ENCODE measurements around the gene TMEM9B. TPM values are rescaled to one million over a fixed set of nuclear protein-coding genes. Genes with fewer than 3 reads are reported as not detected.
"Not testable (repeated sequence)": the region's sequence is repeated elsewhere in the genome, so short reads cannot be mapped to it uniquely, and the experiment has no call there.

Gene TMEM9B
- total and polyA plus RNA-seq, 4 donors, result 35.3 to 55.9 (median 44.7) TPM

- Histone ChIP-seq H3K9ac (ENCODE audit: insufficient read depth in 1 of 2, low read length in 2 of 2) (no peak overlapping the region), H3K4me1 (ENCODE audit: control insufficient read depth in 5 of 5, insufficient read depth in 5 of 5, low read length in 5 of 5) (no peaks in the 10 kb centered on the region), H3K36me3 (ENCODE audit: control insufficient read depth in 4 of 4, insufficient read depth in 4 of 4, low read length in 4 of 4) (no peaks in the 10 kb centered on the region), H3K9me3 (ENCODE audit: control insufficient read depth in 4 of 4, insufficient read depth in 3 of 4, low read length in 3 of 4) (no peaks in the 10 kb centered on the region), H3K27me3 (ENCODE audit: control insufficient read depth in 3 of 3, insufficient read depth in 3 of 3, low read length in 2 of 3) (no peaks in the 10 kb centered on the region), H3K4me3 (no peak overlapping the region), H3K27ac (ENCODE audit: low read depth in 1 of 2, low read length in 1 of 2) (no peak overlapping the region)
- no peak for DNase-seq
- 62 to 79% methylated on average over 3 of the region's 3 CpGs for WGBS, 2 donors
- no peak for ATAC-seq (ENCODE audit: insufficient read depth, low FRiP score)
- no peak for TF ChIP-seq CTCF (IDR thresholded peaks at IDR 0.05; ENCODE audit: control extremely low read depth, extremely low read depth)
Observed at GRCh38 chr11:8988329-8989234, 24.3 kb upstream of the TMEM9B start.

- no peak for TF ChIP-seq CTCF (IDR thresholded peaks at IDR 0.05; ENCODE audit: control extremely low read depth, extremely low read depth)
- ATAC-seq (ENCODE audit: insufficient read depth, low FRiP score), result no peak
- Histone ChIP-seq H3K9me3 (ENCODE audit: control insufficient read depth in 4 of 4, insufficient read depth in 3 of 4, low read length in 3 of 4) (no peaks in the 10 kb centered on the region), H3K36me3 (ENCODE audit: control insufficient read depth in 4 of 4, insufficient read depth in 4 of 4, low read length in 4 of 4) (no peaks in the 10 kb centered on the region), H3K27me3 (ENCODE audit: control insufficient read depth in 3 of 3, insufficient read depth in 3 of 3, low read length in 2 of 3) (no peaks in the 10 kb centered on the region), H3K4me3 (no peak overlapping the region), H3K9ac (ENCODE audit: insufficient read depth in 1 of 2, low read length in 2 of 2) (no peak overlapping the region), H3K27ac (ENCODE audit: low read depth in 1 of 2, low read length in 1 of 2) (no peak overlapping the region), H3K4me1 (ENCODE audit: control insufficient read depth in 5 of 5, insufficient read depth in 5 of 5, low read length in 5 of 5) (no peaks in the 10 kb centered on the region)
- no peak for DNase-seq
- 84 to 94% methylated on average over 2 of the region's 2 CpGs for WGBS, 2 donors
Observed at GRCh38 chr11:8987446-8987845, 23.2 kb upstream of the TMEM9B start.

- not testable (repeated sequence) for H3K27me3 ChIP-seq (ENCODE audit: control insufficient read depth in 3 of 3, insufficient read depth in 3 of 3, low read length in 2 of 3); ATAC-seq (ENCODE audit: insufficient read depth, low FRiP score); H3K4me1 ChIP-seq (ENCODE audit: control insufficient read depth in 5 of 5, insufficient read depth in 5 of 5, low read length in 5 of 5); H3K9me3 ChIP-seq (ENCODE audit: control insufficient read depth in 4 of 4, insufficient read depth in 3 of 4, low read length in 3 of 4); H3K27ac ChIP-seq (ENCODE audit: low read depth in 1 of 2, low read length in 1 of 2); H3K36me3 ChIP-seq (ENCODE audit: control insufficient read depth in 4 of 4, insufficient read depth in 4 of 4, low read length in 4 of 4); H3K4me3 ChIP-seq; H3K9ac ChIP-seq (ENCODE audit: insufficient read depth in 1 of 2, low read length in 2 of 2); DNase-seq
- WGBS, 2 donors, result 95 to 96% methylated on average over 6 of the region's 6 CpGs
Observed at GRCh38 chr11:8986772-8987171, 22.5 kb upstream of the TMEM9B start.

- ATAC-seq (ENCODE audit: insufficient read depth, low FRiP score) (no peak), DNase-seq (no peak)
- Histone ChIP-seq H3K27ac (ENCODE audit: low read depth in 1 of 2, low read length in 1 of 2) (no peak overlapping the region), H3K36me3 (ENCODE audit: control insufficient read depth in 4 of 4, insufficient read depth in 4 of 4, low read length in 4 of 4) (no peaks in the 10 kb centered on the region), H3K9ac (ENCODE audit: insufficient read depth in 1 of 2, low read length in 2 of 2) (no peak overlapping the region), H3K9me3 (ENCODE audit: control insufficient read depth in 4 of 4, insufficient read depth in 3 of 4, low read length in 3 of 4) (no peaks in the 10 kb centered on the region), H3K27me3 (ENCODE audit: control insufficient read depth in 3 of 3, insufficient read depth in 3 of 3, low read length in 2 of 3) (no peaks in the 10 kb centered on the region), H3K4me1 (ENCODE audit: control insufficient read depth in 5 of 5, insufficient read depth in 5 of 5, low read length in 5 of 5) (no peaks in the 10 kb centered on the region), H3K4me3 (no peak overlapping the region)
- TF ChIP-seq CTCF (IDR thresholded peaks at IDR 0.05; ENCODE audit: control extremely low read depth, extremely low read depth), result no peak
- 93 to 97% methylated on average over 5 of the region's 5 CpGs for WGBS, 2 donors
Observed at GRCh38 chr11:8985462-8985861, 21.2 kb upstream of the TMEM9B start.

All from lung (tissue), 12 donors.